ENCODE measurements around the gene TM9SF3. TPM values are rescaled to one million over a fixed set of nuclear protein-coding genes. Genes with fewer than 3 reads are reported as not detected.

TM9SF3 gene
- total RNA-seq, 1 donor from 2014 or later: 76.1 TPM

- no peak for DNase-seq (ENCODE audit: low spot score)
- intact Hi-C loops (cut with DNase I): no loop called here
Observed at GRCh38 chr10:96524741-96525140, 62.1 kb downstream of the TM9SF3 start.

GRCh38 chr10:96517284-96517683, 69.5 kb downstream of the TM9SF3 start:
- no peak for DNase-seq (ENCODE audit: low spot score)
- intact Hi-C loops (cut with DNase I): no loop called here

- DNase-seq (ENCODE audit: low spot score): no peak
- intact Hi-C loops (cut with DNase I): no loop called here
Observed at GRCh38 chr10:96516337-96516736, 70.5 kb downstream of the TM9SF3 start.

GRCh38 chr10:96513698-96514561, 72.9 kb downstream of the TM9SF3 start, which contains the start of gene TLL2:
TLL2 (minus strand) TSS chr10:96513926; CDS start chr10:96513685, 241 bp downstream.
- peak; percentile 92 for DNase-seq (ENCODE audit: low spot score)
- intact Hi-C loops (cut with DNase I): loop anchor here (2.0 to 5.0 kb wide), 2 partner anchors 117 to 137 kb away; no protein-coding TSS in a partner anchor

GRCh38 chr10:96513305-96513697, 73.5 kb downstream of the TM9SF3 start:
- no peak for DNase-seq (ENCODE audit: low spot score)
- intact Hi-C loops (cut with DNase I): loop anchor here (2.0 to 5.0 kb wide), 2 partner anchors 116 to 136 kb away; no protein-coding TSS in a partner anchor

- intact Hi-C loops (cut with DNase I): loop anchor here (2.0 to 5.0 kb wide), 2 partner anchors 116 to 135 kb away; no protein-coding TSS in a partner anchor
- no peak for DNase-seq (ENCODE audit: low spot score)
Observed at GRCh38 chr10:96512524-96513304, 74.1 kb downstream of the TM9SF3 start.

GRCh38 chr10:96511044-96511945, 75.5 kb downstream of the TM9SF3 start:
- intact Hi-C loops (cut with DNase I): loop anchor here (5.0 kb wide), 1 partner anchor 134 kb away; no protein-coding TSS in a partner anchor
- DNase-seq (ENCODE audit: low spot score): no peak

- intact Hi-C loops (cut with DNase I): no loop called here
- no peak for DNase-seq (ENCODE audit: low spot score)
Observed at GRCh38 chr10:96509017-96509641, 77.7 kb downstream of the TM9SF3 start.

GRCh38 chr10:96507044-96507443, 79.8 kb downstream of the TM9SF3 start:
- peak; percentile 53 for DNase-seq (ENCODE audit: low spot score)
- intact Hi-C loops (cut with DNase I): no loop called here

- intact Hi-C loops (cut with DNase I): no loop called here
Observed at GRCh38 chr10:96505150-96506136, 81.4 kb downstream of the TM9SF3 start.

GRCh38 chr10:96502561-96503282, 84.1 kb downstream of the TM9SF3 start:
- intact Hi-C loops (cut with DNase I): no loop called here
- DNase-seq (ENCODE audit: low spot score): peak; percentile 55

More at GRCh38 chr10:96505150-96506136, 81.4 kb downstream of the TM9SF3 start:
- DNase-seq (ENCODE audit: low spot score): peak; percentile 57

GRCh38 chr10:96501985-96502384, 84.8 kb downstream of the TM9SF3 start:
- intact Hi-C loops (cut with DNase I): no loop called here
- peak; percentile 14 for DNase-seq (ENCODE audit: low spot score)

GRCh38 chr10:96500519-96500918, 86.3 kb downstream of the TM9SF3 start:
- intact Hi-C loops (cut with DNase I): no loop called here
- DNase-seq (ENCODE audit: low spot score): peak; percentile 33

GRCh38 chr10:96500050-96500449, 86.8 kb downstream of the TM9SF3 start:
- no peak for DNase-seq (ENCODE audit: low spot score)
- intact Hi-C loops (cut with DNase I): no loop called here

- intact Hi-C loops (cut with DNase I): no loop called here
- peak; percentile 36 for DNase-seq (ENCODE audit: low spot score)
Observed at GRCh38 chr10:96497391-96497790, 89.4 kb downstream of the TM9SF3 start.

GRCh38 chr10:96496281-96496925, 90.4 kb downstream of the TM9SF3 start:
- intact Hi-C loops (cut with DNase I): no loop called here
- peak; percentile 19 for DNase-seq (ENCODE audit: low spot score)

Data from cardiac septum (tissue), 1 donor.